HepG2 (cell line): Measurements from ENCODE around the gene MAMDC2.

Source experiments
- CHD2 ChIP-seq: IDR thresholded peaks from 2 replicates; pipeline ENCODE4 v1.6.1; 2011; ENCODE audit warnings: low read depth, low read length, improper control_type of control experiment
- CTCF ChIP-seq: sonication (generic); formaldehyde crosslinking; IDR thresholded peaks from 2 replicates; pipeline ENCODE4 v1.5.0; 2020; ENCODE audit warnings: mild to moderate bottlenecking, missing genetic modification reagents, moderate library complexity
- SP4 ChIP-seq: sonication (generic); formaldehyde crosslinking; IDR thresholded peaks from 2 replicates; pipeline ENCODE4 v1.8.1; 2023; ENCODE audit warnings: mild to moderate bottlenecking, missing genetic modification reagents
- SRSF1 ChIP-seq: fragments of 200-400 bp; formaldehyde crosslinking; optimal IDR thresholded peaks from 2 replicates; pipeline ENCODE3; 2017; ENCODE audit warnings: mild to moderate bottlenecking, low read depth, low read length, moderate library complexity
- ZBTB3 ChIP-seq: sonication (generic); formaldehyde crosslinking; IDR thresholded peaks from 2 replicates; pipeline ENCODE4 v1.4.0; 2020; ENCODE audit warnings: low read depth, mild to moderate bottlenecking, moderate library complexity, missing genetic modification reagents, borderline replicate concordance
- ZFAT ChIP-seq: sonication (generic); formaldehyde crosslinking; conservative IDR thresholded peaks from 2 replicates; pipeline ENCODE4 v1.8.1; 2023; ENCODE audit warnings: missing genetic modification reagents, inconsistent platforms
- ZNF10 ChIP-seq: sonication (generic); formaldehyde crosslinking; IDR thresholded peaks from 2 replicates; pipeline ENCODE4 v1.4.0; 2020; ENCODE audit warnings: mild to moderate bottlenecking, low read depth, missing genetic modification reagents, borderline replicate concordance

GRCh38 chr9:70091572-70091971 lies 47.9 kb downstream of the MAMDC2 start:
- TF ChIP-seq CTCF (no peak), ZFAT (no peak), SP4 (CRISPR knock-in tag) (no peak), SRSF1 (no peak), ZNF10 (no peak), ZBTB3 (CRISPR knock-in tag) (no peak), CHD2 (no peak)
